GM23338 (cell line): ENCODE results near the gene RSPH3. TPM values are rescaled to one million over a fixed set of nuclear protein-coding genes. Genes with fewer than 3 reads are reported as not detected.

ENCODE experiments used
- ATAC-seq: fragments of 200-7000 bp; cut with Tn5 transposase; 3 replicates; pipeline ENCODE4 v1.9.1; 2020
- DNase-seq: peaks from one replicate; pipeline ENCODE4 v3.0.0-alpha.2; 2015; ENCODE audit warnings: low spot score
- H2AFZ ChIP-seq: fragments of 200-600 bp; sonication (generic); 2 replicates; pipeline ENCODE4 v1.8.0; 2016; ENCODE audit warnings: antibody characterized with exemption, mild to moderate bottlenecking, moderate library complexity
- H3F3A ChIP-seq: fragments of 200-600 bp; sonication (generic); replicated peaks from 2 replicates; pipeline ENCODE4 v1.8.0; 2017; ENCODE audit warnings: antibody characterized with exemption, mixed run types, low read depth
- H3K27ac ChIP-seq: fragments of 200-600 bp; sonication (generic); 2 replicates; pipeline ENCODE4 v1.6.1; 2016; ENCODE audit warnings: low read depth
- H3K27me3 ChIP-seq: fragments of 200-600 bp; sonication (generic); 2 replicates; pipeline ENCODE4 v1.8.0; 2016; ENCODE audit warnings: mild to moderate bottlenecking, mixed run types, moderate library complexity; ENCODE audit not compliant: insufficient read depth
- H3K36me3 ChIP-seq: fragments of 200-600 bp; sonication (generic); 2 replicates; pipeline ENCODE4 v1.8.0; 2016; ENCODE audit warnings: mild to moderate bottlenecking; ENCODE audit not compliant: insufficient read depth
- H3K4me1 ChIP-seq: fragments of 200-600 bp; sonication (generic); 2 replicates; pipeline ENCODE4 v1.8.0; 2016; ENCODE audit warnings: mild to moderate bottlenecking, moderate library complexity; ENCODE audit not compliant: insufficient read depth
- H3K4me2 ChIP-seq: fragments of 200-600 bp; sonication (generic); 2 replicates; pipeline ENCODE4 v1.7.1; 2017; ENCODE audit warnings: mixed run types
- H3K4me3 ChIP-seq: fragments of 200-600 bp; sonication (generic); 2 replicates; pipeline ENCODE4 v1.6.1; 2016; ENCODE audit warnings: mixed run types
- H3K79me2 ChIP-seq: fragments of 200-600 bp; sonication (generic); replicated peaks from 2 replicates; pipeline ENCODE4 v1.8.0; 2017; ENCODE audit warnings: mild to moderate bottlenecking; ENCODE audit not compliant: insufficient read depth
- H3K9me2 ChIP-seq: fragments of 200-600 bp; sonication (generic); 2 replicates; pipeline ENCODE4 v1.8.0; 2017; ENCODE audit not compliant: insufficient read depth
- H4K20me1 ChIP-seq: fragments of 200-600 bp; sonication (generic); replicated peaks from 2 replicates; pipeline ENCODE4 v1.8.0; 2017; ENCODE audit warnings: mild to moderate bottlenecking; ENCODE audit not compliant: insufficient read depth
- H3K27ac Mint-ChIP-seq: 2 replicates; pipeline ENCODE4 v1.8.0; 2020; ENCODE audit warnings: inconsistent platforms, mild to moderate bottlenecking, moderate library complexity, mixed read lengths
- H3K27me3 Mint-ChIP-seq: 3 replicates; pipeline ENCODE4 v1.8.0; 2022; ENCODE audit warnings: low read depth, mild to moderate bottlenecking, moderate library complexity, mixed read lengths, inconsistent platforms; ENCODE audit not compliant: insufficient read depth, poor library complexity
- H3K36me3 Mint-ChIP-seq: 3 replicates; pipeline ENCODE4 v1.8.0; 2021; ENCODE audit warnings: low read depth, mild to moderate bottlenecking, inconsistent platforms, moderate library complexity, mixed read lengths
- H3K4me1 Mint-ChIP-seq: 3 replicates; pipeline ENCODE4 v1.8.0; 2020; ENCODE audit warnings: mild to moderate bottlenecking, inconsistent platforms, mixed read lengths
- H3K4me3 Mint-ChIP-seq: 3 replicates; pipeline ENCODE4 v1.8.0; 2021; ENCODE audit warnings: moderate library complexity, mild to moderate bottlenecking, inconsistent platforms, mixed read lengths
- H3K9me3 Mint-ChIP-seq: 3 replicates; pipeline ENCODE4 v1.8.0; 2020; ENCODE audit warnings: moderate library complexity, mild to moderate bottlenecking, inconsistent platforms, mixed read lengths
- CREB1 ChIP-seq: fragments of 250-450 bp; sonication (Bioruptor Pico); IDR thresholded peaks from 2 replicates; pipeline ENCODE4 v1.5.0; 2020; ENCODE audit warnings: low read depth, mild to moderate bottlenecking, moderate library complexity
- EZH2phosphoT487 ChIP-seq: fragments of 200-600 bp; sonication (generic); IDR thresholded peaks from one replicate; pipeline ENCODE4 v1.8.1; 2018; ENCODE audit warnings: antibody characterized with exemption; ENCODE audit not compliant: unreplicated experiment
- JUNB ChIP-seq: IDR thresholded peaks from one replicate; pipeline ENCODE4 v1.6.1; 2016; ENCODE audit warnings: antibody characterized with exemption; ENCODE audit not compliant: unreplicated experiment
- NANOG ChIP-seq: IDR thresholded peaks from 2 replicates; pipeline ENCODE4 v1.6.1; 2016; ENCODE audit warnings: antibody characterized with exemption, borderline replicate concordance
- POLR2AphosphoS5 ChIP-seq: IDR thresholded peaks from 2 replicates; pipeline ENCODE4 v1.6.1; 2016; ENCODE audit warnings: antibody characterized with exemption, low read depth
- polyA plus RNA-seq: library from polyadenylated mRNA; unstranded; fragments of >200 nt; fragmentation: Nextera tagmentation; extraction: Ambion mirVana; gene quantifications from 2 replicates; pipeline ENCODE4 v1.2.1, GENCODE V29; 2016
- total RNA-seq: library from RNA; depleted of rRNA; stranded (reverse); fragments of >200 nt; shearing (Covaris generic); gene quantifications from 2 replicates; pipeline ENCODE4 v1.2.3, GENCODE V29; 2014
- TF ChIP-seq, protein P1 (sequence below): fragments of 250-450 bp; sonication (Bioruptor Pico); IDR thresholded peaks from 2 replicates; pipeline ENCODE4 v1.5.0; 2020; ENCODE audit warnings: mild to moderate bottlenecking, moderate library complexity
- TF ChIP-seq, protein P2 (sequence below): IDR thresholded peaks from 2 replicates; pipeline ENCODE4 v1.6.1; 2016; ENCODE audit warnings: antibody characterized with exemption
- TF ChIP-seq, protein P3 (sequence below), 2 experiments: fragments of 200-600 bp in 1 of 2; sonication (generic) in 1 of 2; conservative IDR thresholded peaks; 2 replicates each; pipeline versions ENCODE4 v1.5.1 to v1.6.1; 2016 to 2017; ENCODE audit warnings: antibody characterized with exemption in 2 of 2, low read depth in 2 of 2, mild to moderate bottlenecking in 2 of 2, moderate library complexity in 1 of 2

Gene RSPH3
- total and polyA plus RNA-seq, 2 experiments from 2014 or later: 1.7 to 3.9 TPM

DNA sequence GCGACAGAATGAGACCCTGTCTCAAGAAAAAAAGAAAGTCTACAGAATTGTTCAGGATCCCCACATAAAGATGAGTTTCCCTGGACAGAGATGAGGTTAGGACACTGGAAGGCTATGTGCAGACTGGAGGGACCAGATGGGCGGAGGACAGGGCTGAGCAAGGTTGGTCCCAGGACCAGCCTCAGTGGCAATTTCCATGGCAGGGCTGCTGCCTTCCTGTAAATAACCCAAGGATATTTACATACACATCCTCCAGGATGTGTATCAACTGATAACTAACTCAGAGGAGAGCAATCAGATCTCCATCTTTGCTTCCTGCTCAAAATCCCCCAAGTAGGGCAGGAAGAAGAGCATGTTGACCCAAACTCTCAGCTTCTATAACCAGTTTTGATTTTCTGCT lies 58.8 kb downstream of the RSPH3 start (continued):
- TF ChIP-seq NANOG (no peak), JUNB (no peak), CREB1 (CRISPR knock-in tag) (no peak)
- TF ChIP-seq, protein P1, sequence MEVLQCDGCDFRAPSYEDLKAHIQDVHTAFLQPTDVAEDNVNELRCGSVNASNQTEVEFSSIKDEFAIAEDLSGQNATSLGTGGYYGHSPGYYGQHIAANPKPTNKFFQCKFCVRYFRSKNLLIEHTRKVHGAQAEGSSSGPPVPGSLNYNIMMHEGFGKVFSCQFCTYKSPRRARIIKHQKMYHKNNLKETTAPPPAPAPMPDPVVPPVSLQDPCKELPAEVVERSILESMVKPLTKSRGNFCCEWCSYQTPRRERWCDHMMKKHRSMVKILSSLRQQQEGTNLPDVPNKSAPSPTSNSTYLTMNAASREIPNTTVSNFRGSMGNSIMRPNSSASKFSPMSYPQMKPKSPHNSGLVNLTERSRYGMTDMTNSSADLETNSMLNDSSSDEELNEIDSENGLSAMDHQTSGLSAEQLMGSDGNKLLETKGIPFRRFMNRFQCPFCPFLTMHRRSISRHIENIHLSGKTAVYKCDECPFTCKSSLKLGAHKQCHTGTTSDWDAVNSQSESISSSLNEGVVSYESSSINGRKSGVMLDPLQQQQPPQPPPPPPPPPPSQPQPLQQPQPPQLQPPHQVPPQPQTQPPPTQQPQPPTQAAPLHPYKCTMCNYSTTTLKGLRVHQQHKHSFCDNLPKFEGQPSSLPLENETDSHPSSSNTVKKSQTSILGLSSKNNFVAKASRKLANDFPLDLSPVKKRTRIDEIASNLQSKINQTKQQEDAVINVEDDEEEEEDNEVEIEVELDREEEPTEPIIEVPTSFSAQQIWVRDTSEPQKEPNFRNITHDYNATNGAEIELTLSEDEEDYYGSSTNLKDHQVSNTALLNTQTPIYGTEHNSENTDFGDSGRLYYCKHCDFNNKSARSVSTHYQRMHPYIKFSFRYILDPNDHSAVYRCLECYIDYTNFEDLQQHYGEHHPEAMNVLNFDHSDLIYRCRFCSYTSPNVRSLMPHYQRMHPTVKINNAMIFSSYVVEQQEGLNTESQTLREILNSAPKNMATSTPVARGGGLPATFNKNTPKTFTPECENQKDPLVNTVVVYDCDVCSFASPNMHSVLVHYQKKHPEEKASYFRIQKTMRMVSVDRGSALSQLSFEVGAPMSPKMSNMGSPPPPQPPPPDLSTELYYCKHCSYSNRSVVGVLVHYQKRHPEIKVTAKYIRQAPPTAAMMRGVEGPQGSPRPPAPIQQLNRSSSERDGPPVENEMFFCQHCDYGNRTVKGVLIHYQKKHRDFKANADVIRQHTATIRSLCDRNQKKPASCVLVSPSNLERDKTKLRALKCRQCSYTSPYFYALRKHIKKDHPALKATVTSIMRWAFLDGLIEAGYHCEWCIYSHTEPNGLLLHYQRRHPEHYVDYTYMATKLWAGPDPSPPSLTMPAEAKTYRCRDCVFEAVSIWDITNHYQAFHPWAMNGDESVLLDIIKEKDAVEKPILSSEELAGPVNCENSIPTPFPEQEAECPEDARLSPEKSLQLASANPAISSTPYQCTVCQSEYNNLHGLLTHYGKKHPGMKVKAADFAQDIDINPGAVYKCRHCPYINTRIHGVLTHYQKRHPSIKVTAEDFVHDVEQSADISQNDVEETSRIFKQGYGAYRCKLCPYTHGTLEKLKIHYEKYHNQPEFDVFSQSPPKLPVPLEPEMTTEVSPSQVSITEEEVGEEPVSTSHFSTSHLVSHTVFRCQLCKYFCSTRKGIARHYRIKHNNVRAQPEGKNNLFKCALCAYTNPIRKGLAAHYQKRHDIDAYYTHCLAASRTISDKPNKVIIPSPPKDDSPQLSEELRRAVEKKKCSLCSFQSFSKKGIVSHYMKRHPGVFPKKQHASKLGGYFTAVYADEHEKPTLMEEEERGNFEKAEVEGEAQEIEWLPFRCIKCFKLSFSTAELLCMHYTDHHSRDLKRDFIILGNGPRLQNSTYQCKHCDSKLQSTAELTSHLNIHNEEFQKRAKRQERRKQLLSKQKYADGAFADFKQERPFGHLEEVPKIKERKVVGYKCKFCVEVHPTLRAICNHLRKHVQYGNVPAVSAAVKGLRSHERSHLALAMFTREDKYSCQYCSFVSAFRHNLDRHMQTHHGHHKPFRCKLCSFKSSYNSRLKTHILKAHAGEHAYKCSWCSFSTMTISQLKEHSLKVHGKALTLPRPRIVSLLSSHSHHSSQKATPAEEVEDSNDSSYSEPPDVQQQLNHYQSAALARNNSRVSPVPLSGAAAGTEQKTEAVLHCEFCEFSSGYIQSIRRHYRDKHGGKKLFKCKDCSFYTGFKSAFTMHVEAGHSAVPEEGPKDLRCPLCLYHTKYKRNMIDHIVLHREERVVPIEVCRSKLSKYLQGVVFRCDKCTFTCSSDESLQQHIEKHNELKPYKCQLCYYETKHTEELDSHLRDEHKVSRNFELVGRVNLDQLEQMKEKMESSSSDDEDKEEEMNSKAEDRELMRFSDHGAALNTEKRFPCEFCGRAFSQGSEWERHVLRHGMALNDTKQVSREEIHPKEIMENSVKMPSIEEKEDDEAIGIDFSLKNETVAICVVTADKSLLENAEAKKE (CRISPR knock-in tag): no peak

DNA sequence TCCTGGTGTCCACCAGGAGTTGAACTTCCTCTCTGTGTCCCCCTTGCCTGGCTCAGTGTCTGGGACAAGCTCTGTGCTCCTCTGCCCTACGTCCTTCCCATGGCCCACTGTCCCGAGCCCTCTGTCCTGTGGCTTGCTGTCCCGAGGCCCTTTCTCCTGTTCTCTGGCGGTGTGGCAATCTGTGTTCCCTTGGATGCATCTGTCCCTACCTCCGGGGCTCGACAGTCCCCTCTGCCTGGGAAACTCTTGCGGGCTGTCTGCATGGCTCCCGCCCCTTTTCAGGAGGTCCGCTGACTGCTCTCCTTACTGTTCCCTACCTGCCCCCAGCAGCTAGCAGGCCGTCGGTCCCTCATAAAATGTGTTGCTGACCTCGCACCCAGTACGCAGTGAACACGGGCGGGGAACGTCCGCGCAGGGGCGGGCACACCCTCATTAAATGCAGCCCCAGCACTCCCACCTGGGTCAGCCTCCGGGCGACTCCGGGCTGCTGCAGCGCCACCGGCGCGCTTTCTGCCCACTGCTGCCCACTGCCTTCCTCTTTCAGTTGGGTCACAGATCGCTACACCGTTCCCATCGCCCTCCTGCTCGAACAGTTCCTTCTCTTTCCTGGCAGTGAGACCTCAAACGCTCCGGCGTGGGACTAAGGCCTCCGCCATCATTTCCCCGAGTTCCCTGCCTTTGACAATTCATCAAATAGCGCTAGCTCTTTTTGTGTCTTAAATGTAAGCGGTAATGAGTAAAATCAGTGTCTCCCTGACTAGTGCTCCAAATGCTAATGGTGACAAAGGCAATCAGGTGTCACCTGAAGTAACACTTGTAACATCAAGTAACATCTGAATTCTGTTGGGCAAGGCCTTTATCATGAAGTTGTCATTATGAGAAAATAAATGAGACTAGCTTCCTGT lies 60.5 kb downstream of the RSPH3 start:
- peak overlapping the region; percentile 60 for H3K4me3 ChIP-seq

More for the DNA sequence above, 60.5 kb downstream of the RSPH3 start:
- peaks cover 6% of the 10 kb centered on the region; the same call in 2 of the 3 replicates for H3K36me3 Mint-ChIP-seq
- Histone ChIP-seq H3K27ac (no peak overlapping the region), H3K79me2 (no peaks in the 10 kb centered on the region), H3K4me1 (peaks cover 5% of the 10 kb centered on the region; the same call in 1 of the 2 replicates), H3K4me2 (peak overlapping the region; percentile 85), H2AFZ (peak overlapping the region; percentile 97), H3F3A (peaks cover 6% of the 10 kb centered on the region; the same call in 1 of the 2 replicates), H3K27me3 (peaks cover 23% of the 10 kb centered on the region), H3K36me3 (no peaks in the 10 kb centered on the region), H4K20me1 (no peaks in the 10 kb centered on the region), H3K9me2 (no peaks in the 10 kb centered on the region)
- H3K27me3 Mint-ChIP-seq: peaks cover 21% of the 10 kb centered on the region
- H3K27ac Mint-ChIP-seq: no peak overlapping the region
- H3K9me3 Mint-ChIP-seq: peaks cover 9% of the 10 kb centered on the region
- H3K4me3 Mint-ChIP-seq: peak overlapping the region; percentile 48; the same call in 2 of the 3 replicates
- TF ChIP-seq, protein P2, sequence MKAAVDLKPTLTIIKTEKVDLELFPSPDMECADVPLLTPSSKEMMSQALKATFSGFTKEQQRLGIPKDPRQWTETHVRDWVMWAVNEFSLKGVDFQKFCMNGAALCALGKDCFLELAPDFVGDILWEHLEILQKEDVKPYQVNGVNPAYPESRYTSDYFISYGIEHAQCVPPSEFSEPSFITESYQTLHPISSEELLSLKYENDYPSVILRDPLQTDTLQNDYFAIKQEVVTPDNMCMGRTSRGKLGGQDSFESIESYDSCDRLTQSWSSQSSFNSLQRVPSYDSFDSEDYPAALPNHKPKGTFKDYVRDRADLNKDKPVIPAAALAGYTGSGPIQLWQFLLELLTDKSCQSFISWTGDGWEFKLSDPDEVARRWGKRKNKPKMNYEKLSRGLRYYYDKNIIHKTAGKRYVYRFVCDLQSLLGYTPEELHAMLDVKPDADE: no peak
- TF ChIP-seq POLR2AphosphoS5: 0 out of 2 replicates have a peak, but pooled peaks have one; percentile 22
- no peak for TF ChIP-seq NANOG
- TF ChIP-seq EZH2phosphoT487: no peak
- TF ChIP-seq, protein P3, sequence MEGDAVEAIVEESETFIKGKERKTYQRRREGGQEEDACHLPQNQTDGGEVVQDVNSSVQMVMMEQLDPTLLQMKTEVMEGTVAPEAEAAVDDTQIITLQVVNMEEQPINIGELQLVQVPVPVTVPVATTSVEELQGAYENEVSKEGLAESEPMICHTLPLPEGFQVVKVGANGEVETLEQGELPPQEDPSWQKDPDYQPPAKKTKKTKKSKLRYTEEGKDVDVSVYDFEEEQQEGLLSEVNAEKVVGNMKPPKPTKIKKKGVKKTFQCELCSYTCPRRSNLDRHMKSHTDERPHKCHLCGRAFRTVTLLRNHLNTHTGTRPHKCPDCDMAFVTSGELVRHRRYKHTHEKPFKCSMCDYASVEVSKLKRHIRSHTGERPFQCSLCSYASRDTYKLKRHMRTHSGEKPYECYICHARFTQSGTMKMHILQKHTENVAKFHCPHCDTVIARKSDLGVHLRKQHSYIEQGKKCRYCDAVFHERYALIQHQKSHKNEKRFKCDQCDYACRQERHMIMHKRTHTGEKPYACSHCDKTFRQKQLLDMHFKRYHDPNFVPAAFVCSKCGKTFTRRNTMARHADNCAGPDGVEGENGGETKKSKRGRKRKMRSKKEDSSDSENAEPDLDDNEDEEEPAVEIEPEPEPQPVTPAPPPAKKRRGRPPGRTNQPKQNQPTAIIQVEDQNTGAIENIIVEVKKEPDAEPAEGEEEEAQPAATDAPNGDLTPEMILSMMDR (conservative IDR thresholded peaks at IDR 0.05; ENCODE audit: low read depth in 2 of 2): peak in 1 of 2 experiments; percentile 15; a peak in 2 of 4 replicates
- DNase-seq: peak; percentile 65
- ATAC-seq: peak; percentile 73
- H3K4me1 Mint-ChIP-seq: peaks cover 14% of the 10 kb centered on the region
